ENCODE results near the gene ADD1.

The ADD1 gene

DNA sequence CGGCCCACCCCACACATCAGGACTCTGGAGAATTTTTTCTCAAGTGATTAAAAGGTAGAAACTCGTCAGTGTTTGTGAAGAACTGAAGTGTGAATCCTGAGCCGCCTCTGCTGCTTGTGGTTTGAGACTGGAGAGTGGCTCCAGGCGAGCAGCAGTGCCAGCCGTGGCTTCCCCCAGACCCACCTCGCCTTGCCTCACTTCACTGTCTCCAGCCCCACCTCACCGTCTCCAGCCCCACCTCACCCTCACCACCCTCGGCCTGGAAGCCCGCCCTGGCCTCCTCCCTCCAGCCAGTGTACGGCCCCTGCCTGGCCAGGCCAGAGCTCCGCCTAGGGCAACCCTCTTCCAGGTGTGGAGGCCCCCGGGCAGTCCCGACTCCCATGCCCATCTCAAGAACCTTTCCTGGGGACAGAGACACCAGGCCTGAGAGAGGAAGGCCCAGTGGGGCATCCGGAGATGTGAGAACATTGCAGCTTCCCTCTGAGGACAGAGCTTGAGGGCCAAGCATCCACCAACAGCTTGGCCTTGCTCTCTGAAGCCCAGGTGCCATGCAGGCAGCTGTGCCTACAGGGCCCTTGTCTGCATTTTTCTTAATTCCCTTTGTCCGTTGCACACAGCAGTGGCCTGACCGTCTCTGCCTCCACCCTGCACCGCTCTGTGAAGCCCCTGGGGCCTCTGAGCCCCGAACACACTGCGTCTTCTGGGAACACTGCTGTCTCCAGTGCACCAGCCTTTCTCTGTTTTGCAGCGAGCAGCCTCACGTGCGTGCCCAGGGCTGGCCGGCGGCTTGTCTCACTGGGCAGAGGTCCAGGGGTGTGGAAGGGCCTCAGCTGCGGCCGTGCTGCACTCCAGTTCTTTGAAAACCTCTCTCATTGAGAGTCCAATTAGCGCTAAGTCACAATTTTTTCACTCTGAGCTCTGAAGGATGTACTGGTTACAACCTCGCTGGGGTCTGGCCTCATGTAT is 37.0 kb upstream of the ADD1 start:
- DNase-seq (ENCODE audit: extremely low spot score) = no peak
- no peak for TF ChIP-seq CTCF (IDR thresholded peaks at IDR 0.05; ENCODE audit: control extremely low read depth, extremely low read depth, low read depth, missing control alignments)
- ChIA-PET CTCF (no interaction called here), POLR2A (no interaction called here)

DNA sequence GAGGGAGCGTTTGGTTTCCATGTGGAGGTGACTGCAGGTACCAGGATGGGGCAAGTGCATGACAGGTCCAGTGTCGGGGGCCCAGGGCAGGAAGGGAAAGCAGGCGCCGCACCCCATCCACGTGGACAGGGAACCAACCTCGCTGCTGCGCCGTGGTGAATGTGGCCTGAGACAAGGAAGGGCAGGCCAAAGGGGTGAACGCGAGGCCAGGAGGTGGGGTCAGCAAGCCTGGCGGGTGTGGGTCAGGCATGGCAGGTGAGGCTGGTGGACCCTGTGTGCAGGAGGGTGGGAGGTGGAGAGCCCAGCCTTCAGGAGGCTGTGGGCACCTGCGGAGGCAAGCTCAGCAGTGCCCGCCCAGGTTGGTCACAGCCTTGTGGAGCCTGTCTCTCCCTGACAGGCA is 36.1 kb upstream of the ADD1 start:
- no peak for DNase-seq (ENCODE audit: extremely low spot score)
- ChIA-PET POLR2A (no interaction called here), CTCF (no interaction called here)
- no peak for TF ChIP-seq CTCF (IDR thresholded peaks at IDR 0.05; ENCODE audit: control extremely low read depth, extremely low read depth, low read depth, missing control alignments)

- ChIA-PET POLR2A (no interaction called here), CTCF (no interaction called here)
- TF ChIP-seq CTCF (IDR thresholded peaks at IDR 0.05; ENCODE audit: control extremely low read depth, extremely low read depth, low read depth, missing control alignments) = no peak
- DNase-seq (ENCODE audit: extremely low spot score) = no peak
These were observed 35.6 kb upstream of the ADD1 start for GRCh38 chr4:2808001-2808400.

- POLR2A ChIA-PET = interaction anchor here (0.7 kb wide), 1 partner anchor 43 kb away, joined by 5 read pairs; no protein-coding TSS in a partner anchor
These were observed 33.9 kb upstream of the ADD1 start for GRCh38 chr4:2809610-2810180.

DNA sequence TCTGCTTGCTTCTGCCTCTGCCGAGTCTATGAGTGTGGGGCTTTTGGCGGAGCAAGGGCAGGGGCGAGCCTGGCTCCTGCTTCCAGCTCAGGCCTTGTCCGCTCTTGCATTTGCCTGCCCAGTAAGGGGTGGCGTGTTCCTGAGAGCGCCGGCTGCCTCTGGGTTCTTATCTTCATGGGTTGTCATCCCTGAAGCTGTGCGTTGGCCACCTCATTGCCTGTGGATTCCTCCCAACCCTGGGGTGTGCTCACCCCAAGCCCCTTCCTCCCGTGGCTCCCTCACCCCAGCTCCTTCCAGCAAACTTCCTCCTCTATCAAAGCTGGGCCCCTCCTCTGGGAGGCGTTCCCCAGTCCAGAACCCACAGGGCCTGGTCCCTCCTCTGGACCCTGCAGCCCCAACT is 33.3 kb upstream of the ADD1 start:
- POLR2A ChIA-PET = no interaction called here
- TF ChIP-seq CTCF (IDR thresholded peaks at IDR 0.05; ENCODE audit: control extremely low read depth, extremely low read depth, low read depth, missing control alignments) = no peak
- DNase-seq (ENCODE audit: extremely low spot score) = no peak
- CTCF ChIA-PET = interaction anchor here (1.4 to 3.5 kb wide), 5 partner anchors 9 to 144 kb away, joined by 3 to 20 read pairs (median 7); no protein-coding TSS in a partner anchor

More at GRCh38 chr4:2809610-2810180, 33.9 kb upstream of the ADD1 start:
- no peak for TF ChIP-seq CTCF (IDR thresholded peaks at IDR 0.05; ENCODE audit: control extremely low read depth, extremely low read depth, low read depth, missing control alignments)
- CTCF ChIA-PET = interaction anchor here (1.4 to 3.5 kb wide), 3 partner anchors 9 to 145 kb away, joined by 3 to 20 read pairs (median 4); no protein-coding TSS in a partner anchor
- no peak for DNase-seq (ENCODE audit: extremely low spot score)

DNA sequence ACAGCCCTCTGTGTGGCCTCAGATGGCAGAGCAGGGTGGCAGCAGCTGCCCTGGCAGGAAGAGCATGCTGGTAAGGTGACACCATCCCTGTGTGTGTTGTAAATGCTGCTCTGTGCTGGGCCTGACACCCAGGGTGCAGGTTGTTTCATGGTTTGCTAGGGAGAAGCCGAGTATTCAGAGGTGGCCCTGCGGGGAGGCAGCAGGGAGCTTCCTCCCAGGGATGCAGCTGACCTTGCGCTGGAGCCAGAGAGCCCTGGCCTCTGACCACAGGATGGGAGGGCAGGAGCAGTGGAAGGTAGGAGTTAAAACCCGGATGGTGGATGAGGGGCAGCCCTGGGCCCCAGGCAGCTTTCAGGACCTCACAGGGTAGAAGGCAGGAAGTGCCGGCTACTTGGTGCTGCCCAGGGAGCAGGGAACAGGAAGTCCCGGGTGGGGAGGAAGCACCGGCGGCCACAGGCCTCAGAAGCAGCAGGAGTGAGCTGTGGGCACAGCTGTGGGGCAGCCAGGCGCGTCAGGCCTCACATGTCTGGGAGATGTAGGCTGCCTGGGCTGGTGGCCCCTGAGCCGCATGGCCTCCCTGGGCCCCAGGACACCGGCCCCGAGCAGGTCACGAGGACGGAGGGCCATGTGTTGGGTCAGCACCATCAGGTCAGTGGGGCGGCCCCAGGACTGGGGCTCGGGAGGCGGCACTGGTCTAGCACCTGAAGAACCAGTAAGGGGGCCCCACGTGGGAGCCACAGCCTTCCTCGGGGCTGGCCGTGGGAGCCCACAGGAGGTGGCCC is 31.6 kb upstream of the ADD1 start:
- TF ChIP-seq CTCF (IDR thresholded peaks at IDR 0.05; ENCODE audit: control extremely low read depth, extremely low read depth, low read depth, missing control alignments) = no peak
- DNase-seq (ENCODE audit: extremely low spot score) = peak; percentile 75
- ChIA-PET POLR2A (no interaction called here), CTCF (interaction anchor here (1.0 to 3.5 kb wide), 8 partner anchors 9 to 94 kb away, joined by 3 to 20 read pairs (median 6); no protein-coding TSS in a partner anchor)

Data from GM10248 (cell line).